ENCODE data around the gene SLC25A29. TPM values are rescaled to one million over a fixed set of nuclear protein-coding genes. Genes with fewer than 3 reads are reported as not detected.

SLC25A29 gene
- total and polyA plus RNA-seq, 2 donors from 2014 or later = 88.5 to 152 TPM

- no peak for FAIRE-seq
- H3K27me3 ChIP-seq (ENCODE audit: control insufficient read depth, insufficient read depth, low read length) = no peaks in the 10 kb centered on the region
- H3K4me3 ChIP-seq (ENCODE audit: low read length in 3 of 3) = no peak overlapping the region
- no peak overlapping the region for H3K27ac ChIP-seq (ENCODE audit: low read depth in 2 of 2, low read length in 2 of 2)
- no peaks in the 10 kb centered on the region for H3K4me1 ChIP-seq (ENCODE audit: control insufficient read depth in 2 of 3, insufficient read depth in 2 of 3, low read depth in 1 of 3, low read length in 3 of 3)
- intact Hi-C loops (cut with DNase I) = no loop called here
- H3K9ac ChIP-seq (ENCODE audit: low read length in 3 of 3) = no peak overlapping the region
- DNase-seq = no peak
- H3K36me3 ChIP-seq (ENCODE audit: control insufficient read depth in 2 of 3, insufficient read depth in 3 of 3, low read length in 3 of 3) = peaks cover 2 to 26% (median 17%) of the 10 kb centered on the region in 3 donors
- TF ChIP-seq, protein P1, sequence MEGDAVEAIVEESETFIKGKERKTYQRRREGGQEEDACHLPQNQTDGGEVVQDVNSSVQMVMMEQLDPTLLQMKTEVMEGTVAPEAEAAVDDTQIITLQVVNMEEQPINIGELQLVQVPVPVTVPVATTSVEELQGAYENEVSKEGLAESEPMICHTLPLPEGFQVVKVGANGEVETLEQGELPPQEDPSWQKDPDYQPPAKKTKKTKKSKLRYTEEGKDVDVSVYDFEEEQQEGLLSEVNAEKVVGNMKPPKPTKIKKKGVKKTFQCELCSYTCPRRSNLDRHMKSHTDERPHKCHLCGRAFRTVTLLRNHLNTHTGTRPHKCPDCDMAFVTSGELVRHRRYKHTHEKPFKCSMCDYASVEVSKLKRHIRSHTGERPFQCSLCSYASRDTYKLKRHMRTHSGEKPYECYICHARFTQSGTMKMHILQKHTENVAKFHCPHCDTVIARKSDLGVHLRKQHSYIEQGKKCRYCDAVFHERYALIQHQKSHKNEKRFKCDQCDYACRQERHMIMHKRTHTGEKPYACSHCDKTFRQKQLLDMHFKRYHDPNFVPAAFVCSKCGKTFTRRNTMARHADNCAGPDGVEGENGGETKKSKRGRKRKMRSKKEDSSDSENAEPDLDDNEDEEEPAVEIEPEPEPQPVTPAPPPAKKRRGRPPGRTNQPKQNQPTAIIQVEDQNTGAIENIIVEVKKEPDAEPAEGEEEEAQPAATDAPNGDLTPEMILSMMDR (IDR thresholded peaks at IDR 0.05; ENCODE audit: borderline replicate concordance, extremely low read depth, insufficient read depth) = no peak
- no peaks in the 10 kb centered on the region for H3K9me3 ChIP-seq (ENCODE audit: control insufficient read depth in 2 of 3, insufficient read depth in 1 of 3, low read length in 3 of 3)
Measured at GRCh38 chr14:100350276-100350926, 44.2 kb upstream of the SLC25A29 start.

GRCh38 chr14:100348784-100349685 lies 42.8 kb upstream of the SLC25A29 start:
- TF ChIP-seq, protein P1 (IDR thresholded peaks at IDR 0.05; ENCODE audit: borderline replicate concordance, extremely low read depth, insufficient read depth) = no peak

DNA sequence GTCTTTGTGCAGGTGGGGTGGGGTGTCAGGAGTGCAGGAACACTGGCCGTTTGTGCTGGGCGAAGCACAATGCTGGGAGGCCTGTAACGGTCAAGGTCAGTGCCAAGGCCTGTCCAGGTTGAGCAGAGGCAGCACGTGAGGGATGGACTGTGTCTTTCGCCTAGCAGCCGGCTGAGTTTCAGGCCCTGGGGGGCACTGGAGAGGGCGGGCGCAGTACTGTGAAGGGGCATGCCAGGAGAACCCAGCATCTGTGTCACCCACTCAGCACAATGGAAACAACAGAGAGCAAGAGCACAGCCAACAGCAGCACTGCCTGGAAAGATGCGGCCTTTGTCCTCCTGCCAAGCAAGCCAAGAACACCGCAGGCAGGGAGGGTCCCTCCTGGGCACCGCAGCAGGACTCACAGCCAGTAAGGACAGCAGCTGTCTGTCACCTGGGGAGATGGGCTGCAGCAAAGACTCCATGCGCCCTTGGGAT lies 42.0 kb upstream of the SLC25A29 start:
- Histone ChIP-seq H3K27ac (ENCODE audit: low read depth in 2 of 2, low read length in 2 of 2) (peak overlapping the region in 1 of 2 donors; percentile 43), H3K9ac (ENCODE audit: low read length in 3 of 3) (no peak overlapping the region), H3K4me1 (ENCODE audit: control insufficient read depth in 2 of 3, insufficient read depth in 2 of 3, low read depth in 1 of 3, low read length in 3 of 3) (no peaks in the 10 kb centered on the region), H3K36me3 (ENCODE audit: control insufficient read depth in 2 of 3, insufficient read depth in 3 of 3, low read length in 3 of 3) (peaks cover 0 to 18% (median 9%) of the 10 kb centered on the region in 3 donors), H3K4me3 (ENCODE audit: low read length in 3 of 3) (no peak overlapping the region), H3K27me3 (ENCODE audit: control insufficient read depth, insufficient read depth, low read length) (no peaks in the 10 kb centered on the region), H3K9me3 (ENCODE audit: control insufficient read depth in 2 of 3, insufficient read depth in 1 of 3, low read length in 3 of 3) (no peaks in the 10 kb centered on the region)
- FAIRE-seq (no peak), DNase-seq (peak in 1 of 5 donors; percentile 48)
- intact Hi-C loops (cut with DNase I) = no loop called here
- TF ChIP-seq, protein P1 (IDR thresholded peaks at IDR 0.05; ENCODE audit: borderline replicate concordance, extremely low read depth, insufficient read depth) = no peak

More at GRCh38 chr14:100348784-100349685, 42.8 kb upstream of the SLC25A29 start:
- intact Hi-C loops (cut with DNase I) = no loop called here
- Histone ChIP-seq H3K4me3 (ENCODE audit: low read length in 3 of 3) (no peak overlapping the region), H3K9me3 (ENCODE audit: control insufficient read depth in 2 of 3, insufficient read depth in 1 of 3, low read length in 3 of 3) (no peaks in the 10 kb centered on the region), H3K27ac (ENCODE audit: low read depth in 2 of 2, low read length in 2 of 2) (no peak overlapping the region), H3K36me3 (ENCODE audit: control insufficient read depth in 2 of 3, insufficient read depth in 3 of 3, low read length in 3 of 3) (peaks cover 2 to 26% (median 15%) of the 10 kb centered on the region in 3 donors), H3K4me1 (ENCODE audit: control insufficient read depth in 2 of 3, insufficient read depth in 2 of 3, low read depth in 1 of 3, low read length in 3 of 3) (no peaks in the 10 kb centered on the region), H3K9ac (ENCODE audit: low read length in 3 of 3) (no peak overlapping the region), H3K27me3 (ENCODE audit: control insufficient read depth, insufficient read depth, low read length) (no peaks in the 10 kb centered on the region)
- no peak for FAIRE-seq
- DNase-seq = peak in 1 of 5 donors; percentile 58

Measured in kidney (tissue), 14 donors.